ENCODE measurements around the gene OR2H2.
A peak's percentile ranks its signal among the peaks of the same experiment; 100 is the strongest.

The OR2H2 gene

DNA sequence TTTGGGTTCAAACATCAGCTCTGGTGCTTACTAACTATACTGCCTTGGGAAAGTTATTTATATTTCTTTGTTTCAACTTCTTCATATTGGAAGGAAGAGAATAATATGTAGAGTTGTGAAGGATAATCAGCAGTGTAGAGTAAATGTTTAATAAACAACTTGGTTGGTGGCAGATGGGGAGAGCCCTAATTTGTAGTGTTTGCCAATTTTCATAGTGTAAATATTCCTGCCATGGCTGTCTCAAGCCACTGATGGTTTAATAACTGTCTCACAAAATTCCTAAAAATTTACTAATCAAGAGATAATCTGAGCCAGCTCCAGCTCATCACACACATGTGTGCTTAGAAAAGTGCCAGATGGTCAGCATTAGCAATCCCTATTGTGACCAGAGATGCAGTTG is at the start of gene OR2H2:
TSS of gene OR2H2 (plus strand) at position 301 of the 400 bp plus-strand sequence. CDS start 2,824 bp downstream, outside the sequence.
- no peak for DNase-seq (ENCODE audit: low spot score)

DNA sequence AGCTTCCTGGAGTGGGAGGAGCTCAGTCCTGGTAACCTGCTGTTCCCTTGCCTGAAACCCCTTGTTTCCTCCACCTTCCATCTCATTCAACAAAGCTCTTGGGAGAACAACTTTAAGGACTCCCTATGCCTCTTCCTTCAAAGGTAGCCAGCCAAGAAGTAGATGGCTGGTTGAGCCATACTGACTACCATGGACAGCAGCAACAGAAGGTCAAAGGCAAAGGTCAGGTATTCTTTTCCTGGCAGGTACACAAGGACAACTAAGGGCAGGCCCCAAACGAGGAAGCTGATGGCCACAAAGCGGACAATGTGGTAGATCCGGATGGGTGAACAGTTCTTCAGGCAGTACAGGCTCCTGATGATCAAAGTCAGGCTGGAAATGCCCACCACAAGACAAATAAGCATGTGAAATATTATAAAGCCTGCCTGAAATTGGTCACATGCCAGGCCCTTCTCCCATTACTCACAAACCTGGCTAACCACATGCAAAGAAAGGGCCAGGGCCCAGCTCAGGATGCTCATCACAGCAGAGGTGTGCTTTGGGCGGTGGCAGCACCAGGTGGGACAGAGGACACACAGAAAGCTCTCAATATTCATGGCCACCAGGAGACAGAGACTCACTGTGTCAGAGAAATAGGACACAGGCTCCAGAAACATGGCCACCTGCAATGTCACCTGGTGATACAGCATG is 47.1 kb upstream of the OR2H2 start:
- DNase-seq (ENCODE audit: low spot score): no peak

DNA sequence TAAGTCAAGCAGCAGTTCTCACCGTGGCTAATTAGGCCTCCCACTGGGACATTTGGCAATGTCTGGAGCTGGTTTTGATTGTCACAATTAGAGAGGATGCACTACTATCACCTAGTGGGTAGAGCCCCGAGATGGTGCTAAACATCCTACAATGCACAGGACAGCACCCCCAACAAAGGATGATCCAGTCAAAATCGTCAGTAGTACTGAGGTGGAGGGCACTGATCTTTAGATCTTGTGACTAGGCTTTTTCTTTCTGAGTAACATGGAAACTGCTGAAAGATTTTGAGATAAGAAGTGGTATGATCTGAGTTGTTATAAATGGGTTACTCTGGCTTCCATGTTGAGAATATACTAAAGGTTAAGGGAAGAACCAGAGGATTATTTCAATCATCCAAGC is 37.3 kb upstream of the OR2H2 start:
- no peak for DNase-seq (ENCODE audit: low spot score)

DNA sequence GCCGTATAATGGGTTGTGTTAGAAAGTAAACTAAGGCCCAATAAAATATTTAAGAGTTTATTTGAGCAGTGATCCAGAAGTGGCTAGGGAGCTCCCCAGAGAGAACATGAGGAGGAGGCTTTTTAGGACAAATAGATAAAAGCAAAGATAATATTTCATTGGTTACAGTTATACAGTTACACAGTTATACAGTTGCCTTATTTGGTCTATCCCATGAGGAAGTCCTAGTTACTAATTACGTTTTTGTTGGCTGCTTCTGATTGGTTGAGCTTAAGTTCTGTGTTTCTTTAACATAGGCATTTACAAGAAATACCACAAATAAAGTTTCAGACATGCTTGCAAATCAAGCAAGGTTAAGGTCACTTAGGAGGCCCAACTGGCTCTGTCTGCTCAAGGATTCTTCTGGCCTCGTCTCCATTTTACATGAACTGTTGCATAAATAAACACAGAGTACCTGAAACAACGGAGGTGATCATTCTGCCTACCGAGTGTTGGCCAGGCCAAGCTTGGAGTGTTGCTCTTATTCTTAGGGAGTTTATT is 32.3 kb upstream of the OR2H2 start:
- DNase-seq (ENCODE audit: low spot score): peak; percentile 70

DNA sequence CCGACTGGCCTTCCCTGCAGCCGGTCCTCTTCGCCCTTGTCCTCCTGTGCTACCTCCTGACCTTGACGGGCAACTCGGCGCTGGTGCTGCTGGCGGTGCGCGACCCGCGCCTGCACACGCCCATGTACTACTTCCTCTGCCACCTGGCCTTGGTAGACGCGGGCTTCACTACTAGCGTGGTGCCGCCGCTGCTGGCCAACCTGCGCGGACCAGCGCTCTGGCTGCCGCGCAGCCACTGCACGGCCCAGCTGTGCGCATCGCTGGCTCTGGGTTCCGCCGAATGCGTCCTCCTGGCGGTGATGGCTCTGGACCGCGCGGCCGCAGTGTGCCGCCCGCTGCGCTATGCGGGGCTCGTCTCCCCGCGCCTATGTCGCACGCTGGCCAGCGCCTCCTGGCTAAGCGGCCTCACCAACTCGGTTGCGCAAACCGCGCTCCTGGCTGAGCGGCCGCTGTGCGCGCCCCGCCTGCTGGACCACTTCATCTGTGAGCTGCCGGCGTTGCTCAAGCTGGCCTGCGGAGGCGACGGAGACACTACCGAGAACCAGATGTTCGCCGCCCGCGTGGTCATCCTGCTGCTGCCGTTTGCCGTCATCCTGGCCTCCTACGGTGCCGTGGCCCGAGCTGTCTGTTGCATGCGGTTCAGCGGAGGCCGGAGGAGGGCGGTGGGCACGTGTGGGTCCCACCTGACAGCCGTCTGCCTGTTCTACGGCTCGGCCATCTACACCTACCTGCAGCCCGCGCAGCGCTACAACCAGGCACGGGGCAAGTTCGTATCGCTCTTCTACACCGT is 31.5 kb upstream of the OR2H2 start:
- no peak for DNase-seq (ENCODE audit: low spot score)

DNA sequence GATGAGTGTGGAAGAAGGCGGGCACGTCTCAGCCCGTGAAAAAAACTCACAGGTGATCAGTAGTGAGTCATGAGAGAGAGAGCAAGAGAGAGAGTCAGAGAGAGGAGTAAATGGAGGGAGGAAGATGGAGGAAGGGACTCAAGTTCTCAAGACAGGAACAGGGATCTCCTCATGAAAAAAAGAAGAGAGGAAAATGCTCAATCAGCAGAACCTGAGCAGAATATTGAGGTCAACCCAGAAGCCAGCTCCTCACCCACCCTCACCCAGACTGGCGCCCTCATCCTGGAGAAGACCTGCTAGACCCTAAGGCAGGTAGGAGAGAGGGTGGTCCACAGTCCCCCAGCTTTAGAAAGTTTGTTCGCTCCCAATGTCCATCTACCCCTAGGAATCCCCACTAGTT is 30.2 kb upstream of the OR2H2 start:
- no peak for DNase-seq (ENCODE audit: low spot score)

DNA sequence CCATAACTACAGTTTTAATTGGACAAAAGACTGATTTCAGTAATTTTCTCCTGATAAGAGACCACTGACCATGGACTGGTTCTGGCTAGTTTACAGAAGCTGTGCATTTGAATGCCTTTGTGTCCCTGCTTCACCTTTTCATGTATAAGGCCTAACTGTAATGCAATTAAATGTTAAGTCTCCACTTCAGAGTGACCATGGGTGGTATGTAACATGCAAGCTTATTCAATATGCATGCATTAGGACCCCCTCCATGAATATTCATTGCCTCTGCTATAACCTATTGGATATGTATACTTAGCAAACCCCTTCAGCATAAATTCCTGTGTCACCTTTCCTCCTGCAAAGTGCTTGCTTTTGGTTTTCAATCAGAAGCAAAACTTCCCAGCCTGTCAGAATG is 27.6 kb upstream of the OR2H2 start:
- no peak for DNase-seq (ENCODE audit: low spot score)

DNA sequence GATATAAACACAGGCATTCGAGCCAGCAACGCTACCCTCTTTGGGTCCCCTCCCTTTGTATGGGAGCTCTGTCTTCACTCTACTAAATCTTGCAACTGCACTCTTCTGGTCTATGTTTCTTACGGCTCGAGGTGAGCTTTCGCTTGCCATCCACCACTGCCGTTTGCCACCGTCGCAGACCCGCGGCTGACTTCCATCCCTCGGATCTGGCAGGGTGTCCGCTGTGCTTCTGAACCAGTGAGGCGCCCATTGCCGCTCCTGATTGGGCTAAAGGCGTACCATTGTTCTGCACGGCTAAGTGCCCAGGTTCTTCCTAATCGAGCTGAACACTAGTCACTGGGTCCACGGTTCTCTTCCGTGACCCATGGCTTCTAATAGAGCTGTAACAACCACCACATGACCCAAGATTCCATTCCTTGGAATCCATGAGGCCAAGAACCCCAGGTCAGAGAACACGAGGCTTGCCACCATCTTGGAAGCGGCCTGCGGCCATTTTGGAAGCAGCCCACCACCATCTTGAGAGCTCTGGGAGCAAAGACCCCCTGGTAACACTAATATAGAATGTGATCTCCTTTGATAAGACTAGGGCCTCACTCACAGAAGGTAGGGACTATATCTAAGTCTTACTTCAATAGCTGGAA is 26.4 kb upstream of the OR2H2 start:
- no peak for DNase-seq (ENCODE audit: low spot score)

DNA sequence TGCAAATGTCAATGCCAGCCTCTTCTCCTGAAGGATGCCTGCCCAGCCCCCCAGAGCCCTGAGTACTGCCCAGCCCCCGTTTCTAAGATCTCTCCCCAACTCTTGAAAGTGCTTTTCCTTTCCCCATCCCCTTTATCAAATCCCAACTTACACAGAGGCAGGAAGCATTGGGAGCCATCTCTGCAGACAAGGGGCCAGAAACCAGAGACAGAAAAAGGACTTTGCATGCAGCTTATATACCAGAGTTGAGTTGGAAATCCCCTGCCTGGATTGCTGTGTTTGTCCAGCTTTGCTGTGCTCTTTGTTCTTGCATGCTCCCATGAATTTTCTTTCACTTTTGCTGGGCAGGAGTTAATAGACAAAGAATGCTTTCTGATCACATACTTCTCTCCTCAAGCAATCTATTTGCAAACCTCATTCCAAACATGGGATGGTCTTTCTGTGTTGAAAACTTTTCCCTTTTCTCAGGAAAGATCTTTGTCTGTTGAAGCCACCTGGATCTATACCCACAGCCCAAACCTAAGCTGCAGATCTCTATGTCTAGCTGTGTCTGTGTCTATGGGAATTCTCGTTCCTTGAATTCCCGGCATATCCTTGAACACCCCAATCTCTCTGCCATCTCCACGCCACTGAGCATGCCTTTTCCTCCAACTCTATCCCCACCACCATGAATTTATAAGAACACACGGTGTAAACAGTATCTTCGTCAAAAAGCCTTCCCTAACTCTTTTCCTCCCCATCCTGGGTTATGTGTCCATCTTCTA is 25.2 kb upstream of the OR2H2 start, which contains the start of gene UBD:
TSS of gene UBD (minus strand) at position 209 of the 764 bp plus-strand sequence. CDS start at position 178, 31 bp downstream.
- no peak for DNase-seq (ENCODE audit: low spot score)

DNA sequence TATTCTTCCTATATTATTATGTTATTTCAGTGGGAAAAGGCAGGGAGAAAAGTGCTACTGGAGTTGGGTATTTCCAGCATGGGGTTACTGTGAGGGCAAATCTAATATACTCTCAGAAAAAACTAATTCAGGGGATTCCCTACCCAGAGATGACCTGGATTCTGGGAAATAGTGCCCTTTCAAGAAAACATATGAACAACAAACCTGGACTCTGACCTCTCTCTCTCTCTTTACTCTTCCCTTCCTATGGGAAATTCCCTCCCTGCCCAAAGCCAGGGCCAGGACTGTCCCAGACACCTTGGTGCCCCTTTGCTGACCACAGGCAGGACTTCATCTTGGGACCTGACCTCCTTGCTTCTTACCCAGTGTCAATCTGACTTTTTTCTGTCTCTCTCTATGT is 23.8 kb upstream of the OR2H2 start:
- no peak for DNase-seq (ENCODE audit: low spot score)

DNA sequence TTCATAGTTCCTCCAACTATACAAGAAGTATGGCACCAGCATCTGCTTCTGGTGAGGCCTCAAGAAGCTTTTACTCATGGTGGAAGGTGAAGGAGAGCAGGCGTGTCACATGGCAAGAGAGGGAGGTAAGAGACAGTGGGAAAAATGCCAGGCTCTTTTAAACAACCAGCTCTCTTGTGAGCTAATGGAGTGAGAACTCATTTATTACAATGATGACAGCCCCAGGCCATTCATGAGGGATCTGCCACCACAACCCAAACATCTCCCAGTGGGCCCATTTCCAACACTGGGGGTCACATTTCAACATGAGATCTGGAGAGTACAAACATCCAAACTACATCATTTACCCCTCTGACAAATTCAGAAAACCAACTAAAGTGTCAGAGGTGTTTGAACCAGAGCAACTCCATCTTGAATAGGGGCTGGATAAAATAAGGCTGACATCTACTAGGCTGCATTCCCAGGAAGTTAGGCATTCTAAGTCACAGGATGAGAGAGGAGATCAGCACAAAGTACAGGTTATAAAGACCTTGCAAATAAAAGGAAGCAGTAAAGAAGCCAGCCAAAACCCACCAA is 23.2 kb upstream of the OR2H2 start:
- no peak for DNase-seq (ENCODE audit: low spot score)

DNA sequence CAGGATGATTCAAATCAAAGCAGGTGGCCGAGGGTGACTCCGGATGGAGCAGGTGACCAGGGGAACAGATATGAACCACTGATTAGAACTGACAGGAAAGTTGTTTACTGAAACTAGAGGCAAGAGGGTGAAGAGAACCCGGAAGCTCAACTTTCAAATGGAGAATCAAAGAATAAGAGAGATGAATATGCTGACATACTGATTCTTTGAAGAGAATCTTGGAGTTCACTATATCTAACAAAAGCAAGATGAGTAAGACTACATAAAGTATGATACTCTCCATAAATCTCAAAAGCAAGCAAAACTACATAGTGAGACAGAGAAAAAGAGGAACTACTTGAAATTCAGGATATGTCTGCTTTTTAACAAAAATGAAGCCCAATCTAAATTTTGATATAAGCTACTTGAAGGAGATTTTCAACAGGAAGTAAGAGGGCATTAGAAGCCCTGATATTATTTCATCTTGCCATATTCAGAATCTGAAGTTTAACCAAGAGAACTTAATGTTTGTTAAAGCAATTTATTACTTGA is 21.4 kb upstream of the OR2H2 start:
- no peak for DNase-seq (ENCODE audit: low spot score)

DNA sequence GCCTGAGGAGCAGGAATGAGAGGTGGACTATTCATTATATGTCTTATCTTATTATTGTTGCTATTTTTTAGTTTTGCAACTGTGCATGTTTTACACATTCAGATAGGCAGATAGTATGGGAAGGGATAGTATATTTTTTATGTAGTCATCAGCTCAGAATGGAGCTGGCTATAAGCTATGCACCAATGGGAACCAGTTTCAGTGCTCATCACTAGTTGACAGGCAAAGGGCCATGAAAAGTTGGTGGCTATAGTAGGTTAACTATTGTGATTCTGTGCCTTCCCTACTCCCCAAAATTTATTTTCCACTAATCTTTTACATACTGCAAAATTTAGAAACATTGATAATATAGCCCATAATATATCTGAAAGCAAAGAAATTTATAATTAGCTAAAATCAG is 20.0 kb upstream of the OR2H2 start:
- no peak for DNase-seq (ENCODE audit: low spot score)

DNA sequence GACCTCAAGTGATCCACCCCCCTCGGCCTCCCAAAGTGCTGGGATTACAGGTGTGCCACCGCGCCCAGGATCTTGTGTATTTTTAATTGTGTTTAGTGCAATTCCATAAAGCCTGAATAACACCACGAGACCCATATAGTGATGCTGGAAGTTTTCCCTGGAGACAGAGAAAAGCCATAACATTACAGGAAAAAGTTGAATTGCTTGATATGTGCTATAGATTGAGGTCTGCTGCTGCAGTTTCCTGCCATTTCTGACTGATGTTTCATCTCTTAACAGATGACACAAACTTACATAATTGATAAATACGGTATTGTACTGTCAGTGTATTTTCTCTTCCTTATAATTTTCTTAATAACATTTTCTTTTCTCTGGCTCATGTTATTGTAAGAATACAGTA is 18.1 kb upstream of the OR2H2 start:
- no peak for DNase-seq (ENCODE audit: low spot score)

DNA sequence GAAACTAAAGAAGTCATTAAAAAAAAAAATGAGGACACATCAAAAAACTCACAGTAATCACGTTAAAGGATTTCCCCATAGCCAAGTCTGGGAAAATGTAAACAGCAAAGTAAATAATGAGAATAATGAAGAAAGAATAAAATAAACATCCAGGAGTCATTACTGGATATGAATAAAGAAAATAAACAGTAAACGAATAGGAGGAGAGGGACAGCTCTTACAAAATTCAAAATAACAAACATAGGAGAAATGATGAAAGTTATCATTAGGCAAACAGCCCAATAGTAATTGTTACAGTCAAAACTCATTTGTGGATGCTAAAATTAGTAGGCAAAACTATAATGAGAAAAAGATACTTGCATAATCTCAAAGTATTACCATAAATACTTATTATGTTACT is 17.4 kb upstream of the OR2H2 start:
- no peak for DNase-seq (ENCODE audit: low spot score)

DNA sequence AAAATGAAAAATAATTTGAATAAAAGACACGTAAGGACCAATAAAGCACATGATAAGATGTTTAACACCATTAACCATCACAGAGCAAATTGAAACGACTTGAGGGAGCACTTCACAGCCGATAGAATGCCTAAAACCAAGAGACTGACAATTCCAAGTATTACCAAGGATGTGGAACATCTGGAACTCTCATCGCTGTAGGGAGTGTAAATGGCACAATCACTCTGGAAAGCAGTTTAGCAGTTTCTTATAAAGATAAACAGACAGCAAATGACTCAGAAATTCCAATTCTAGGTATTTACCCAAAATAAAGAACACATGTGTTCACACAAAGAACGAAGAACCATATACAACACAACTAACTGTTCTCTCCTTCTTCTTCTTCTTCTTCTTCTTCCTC is 16.9 kb upstream of the OR2H2 start:
- DNase-seq (ENCODE audit: low spot score): no peak

DNA sequence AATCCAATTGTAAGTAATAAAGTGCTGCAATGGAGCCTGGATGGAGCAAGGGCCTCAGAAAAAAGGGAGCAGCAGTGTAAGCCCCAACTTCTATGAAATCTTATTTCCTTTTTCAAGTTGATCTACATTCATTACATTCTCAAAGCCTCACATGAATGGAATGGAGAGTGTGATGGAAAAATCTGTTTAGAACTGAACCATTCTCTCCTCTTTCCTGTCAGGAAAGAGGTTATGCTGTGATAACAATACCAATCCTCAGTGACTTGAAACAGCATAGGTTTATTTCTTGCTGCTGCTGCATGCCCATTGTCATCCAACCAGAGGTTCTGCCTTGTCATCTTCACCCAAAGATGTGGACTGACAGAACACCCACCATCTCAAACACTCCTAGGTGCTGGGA is 8.9 kb upstream of the OR2H2 start:
- DNase-seq (ENCODE audit: low spot score): no peak

DNA sequence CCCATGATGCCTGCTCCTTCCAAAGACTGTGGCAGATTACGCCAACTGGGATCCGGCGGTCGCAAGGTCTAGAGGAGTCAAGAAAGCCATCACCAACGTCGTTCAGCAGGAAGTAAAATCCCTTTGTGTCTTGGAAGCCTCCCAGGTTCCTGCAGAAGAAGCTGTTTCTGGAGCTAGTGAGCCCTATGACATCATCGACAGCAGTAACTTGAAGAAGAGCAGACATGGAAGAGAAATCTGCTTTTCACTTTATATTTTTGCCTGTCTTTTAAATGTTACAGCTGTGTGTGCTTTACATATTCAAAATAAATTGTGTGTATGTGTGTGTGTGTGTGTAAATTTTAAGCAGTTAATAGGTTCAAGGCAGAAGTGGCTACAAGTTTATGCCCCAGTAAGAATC is 7.4 kb upstream of the OR2H2 start:
- no peak for DNase-seq (ENCODE audit: low spot score)

DNA sequence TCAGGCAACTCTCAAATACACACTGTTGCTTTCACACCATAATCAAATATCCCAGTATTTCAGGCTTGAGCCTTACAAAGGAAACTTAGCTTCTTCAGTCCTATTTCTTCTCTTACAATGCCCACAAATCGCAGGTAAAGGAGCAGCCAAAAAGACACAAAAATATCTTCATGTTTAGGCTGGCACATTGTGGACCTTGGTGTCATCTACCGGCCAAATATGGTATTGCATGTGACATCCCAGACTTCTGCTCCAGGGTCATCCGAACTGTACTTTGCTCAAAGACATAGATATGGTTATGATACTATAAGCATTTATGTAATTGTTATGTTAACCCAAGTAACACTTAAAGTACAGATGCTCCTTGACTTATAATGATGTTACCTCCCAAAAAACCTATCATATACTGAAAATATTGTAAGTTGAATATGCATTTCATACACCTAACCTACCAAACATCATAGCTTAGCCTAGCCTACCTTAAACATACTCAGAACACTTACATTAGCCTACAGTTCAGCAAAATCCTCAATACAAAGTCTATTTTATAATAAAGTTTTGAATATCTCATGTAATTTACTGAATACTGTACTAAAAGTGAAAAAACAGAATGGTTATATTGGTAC is 4.6 kb downstream of the OR2H2 start:
- DNase-seq (ENCODE audit: low spot score): peak; percentile 57

DNA sequence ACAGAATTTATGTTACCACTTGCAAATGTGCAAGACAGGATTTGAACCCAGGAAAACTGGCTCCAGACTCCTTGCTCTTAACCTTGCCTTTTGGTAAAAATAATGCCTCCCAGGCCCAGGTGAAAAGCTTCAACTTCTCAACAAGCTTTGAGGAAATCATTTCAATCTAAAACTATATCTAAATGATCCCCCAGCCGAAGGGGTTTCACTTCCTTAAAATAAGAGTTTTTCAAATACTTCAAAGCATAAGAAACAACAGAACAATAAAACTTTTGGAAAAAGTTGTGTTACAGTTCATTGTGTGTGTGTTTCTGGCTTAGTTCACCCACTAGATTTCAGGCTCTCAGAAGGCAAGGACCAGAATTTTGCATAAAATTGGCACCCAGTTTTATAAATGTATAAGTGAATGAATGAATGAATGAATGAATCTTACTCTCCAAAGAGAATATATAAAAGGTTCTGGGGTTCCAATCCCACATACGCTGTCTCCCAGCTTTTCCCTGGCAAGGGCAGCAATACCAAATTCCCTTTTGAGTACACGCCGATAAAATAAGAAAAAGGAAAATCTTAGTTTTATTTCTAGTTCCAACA is 5.4 kb downstream of the OR2H2 start:
- DNase-seq (ENCODE audit: low spot score): no peak

DNA sequence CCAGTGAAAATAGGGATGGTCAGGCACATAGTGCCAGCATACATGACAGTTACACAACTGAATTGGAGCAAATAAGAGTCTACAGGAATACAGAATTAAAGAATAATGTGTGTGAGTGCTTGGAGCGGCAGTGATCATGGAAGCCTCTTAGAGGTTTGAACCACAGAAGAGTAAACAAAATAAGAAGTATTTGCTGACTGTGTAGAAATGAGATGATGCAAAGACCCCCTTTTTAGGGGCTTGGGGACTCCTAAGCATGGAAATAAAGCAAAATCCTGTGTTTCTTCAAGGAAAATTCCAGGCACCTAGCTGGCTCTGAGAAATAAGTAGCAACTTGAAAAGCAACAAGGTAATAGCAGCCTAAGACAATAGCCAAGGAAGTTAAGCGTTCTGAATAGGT is 6.8 kb downstream of the OR2H2 start:
- DNase-seq (ENCODE audit: low spot score): no peak
